ENCODE measurements around the gene PALD1. TPM values are rescaled to one million over a fixed set of nuclear protein-coding genes. Genes with fewer than 3 reads are reported as not detected.
A peak's percentile ranks its signal among the peaks of the same experiment; 100 is the strongest.

Gene PALD1
- total and polyA plus RNA-seq, 2 of the 4 experiments (the other 2 are of a cell fraction), result 0.12 to 0.18 TPM

GRCh38 chr10:70571236-70571635 is 92.7 kb downstream of the PALD1 start:
- no peak overlapping the region for H3K27ac ChIP-seq (ENCODE audit: insufficient read depth, low read length)
- no peak overlapping the region for H2AK5ac ChIP-seq (ENCODE audit: low read depth, low read length)
- no peaks in the 10 kb centered on the region for H3K79me1 ChIP-seq (ENCODE audit: low read depth in 1 of 2, low read length in 2 of 2)
- DNase-seq (no peak), ATAC-seq (ENCODE audit: low read depth) (no peak)
- H2AFZ ChIP-seq (replicated peaks; ENCODE audit: low read length, poor library complexity), result peak overlapping the region; percentile 51
- no peak overlapping the region for H4K5ac ChIP-seq (ENCODE audit: low read depth, low read length)
- H3K4ac ChIP-seq (ENCODE audit: low read depth, low read length), result no peak overlapping the region
- H4K8ac ChIP-seq (ENCODE audit: low read depth in 2 of 2, low read length in 2 of 2), result no peak overlapping the region
- no peak overlapping the region for H2BK15ac ChIP-seq (ENCODE audit: low read depth, low read length)
- in situ Hi-C loops (cut with MboI; ENCODE audit: low sequenced_read_pairs) (no loop called here), intact Hi-C loops (cut with micrococcal nuclease) (no loop called here), dilution Hi-C loops (cut with HindIII; ENCODE audit: low sequenced_read_pairs, unreplicated experiment) (no loop called here)
- no peak overlapping the region for H3K14ac ChIP-seq (replicated peaks; ENCODE audit: low read depth, low read length)
- H2BK5ac ChIP-seq (ENCODE audit: low read depth, low read length, poor library complexity, severe bottlenecking), result no peak overlapping the region
- 60% methylated on average over 1 of the region's 4 CpGs; no CpG with 5 or more reads in 1 of the 2 experiments for WGBS, 2 experiments (ENCODE audit: extremely low coverage in 2 of 2, insufficient read length in 1 of 2)
- H3K9me1 ChIP-seq (ENCODE audit: insufficient read depth, low read length), result no peaks in the 10 kb centered on the region
- H3K4me3 ChIP-seq (ENCODE audit: insufficient read depth, low read depth, low read length), result no peak overlapping the region
- H4K20me1 ChIP-seq (ENCODE audit: insufficient read depth, low read length), result no peaks in the 10 kb centered on the region
- H3K4me1 ChIP-seq (ENCODE audit: control insufficient read depth, insufficient read depth, low read length), result no peaks in the 10 kb centered on the region
- H3K4me2 ChIP-seq (ENCODE audit: low read depth, low read length), result no peak overlapping the region
- TF ChIP-seq, protein P1, sequence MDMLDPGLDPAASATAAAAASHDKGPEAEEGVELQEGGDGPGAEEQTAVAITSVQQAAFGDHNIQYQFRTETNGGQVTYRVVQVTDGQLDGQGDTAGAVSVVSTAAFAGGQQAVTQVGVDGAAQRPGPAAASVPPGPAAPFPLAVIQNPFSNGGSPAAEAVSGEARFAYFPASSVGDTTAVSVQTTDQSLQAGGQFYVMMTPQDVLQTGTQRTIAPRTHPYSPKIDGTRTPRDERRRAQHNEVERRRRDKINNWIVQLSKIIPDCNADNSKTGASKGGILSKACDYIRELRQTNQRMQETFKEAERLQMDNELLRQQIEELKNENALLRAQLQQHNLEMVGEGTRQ (IDR thresholded peaks at IDR 0.05; ENCODE audit: low read depth, low read length), result no peak
- no peak for TF ChIP-seq FOS (IDR thresholded peaks at IDR 0.05; ENCODE audit: low read depth, low read length)
- no peak for TF ChIP-seq RAD21 (IDR thresholded peaks at IDR 0.05; ENCODE audit: low read length)
- no peak for TF ChIP-seq MAFK (IDR thresholded peaks at IDR 0.05; ENCODE audit: low read depth, low read length)
- no peak for TF ChIP-seq RCOR1 (IDR thresholded peaks at IDR 0.05; ENCODE audit: insufficient replicate concordance, low read length)
- no peak for TF ChIP-seq MAZ (IDR thresholded peaks at IDR 0.05; ENCODE audit: borderline replicate concordance, low read depth, low read length)
- H4K91ac ChIP-seq (ENCODE audit: insufficient read depth, low read depth, low read length), result no peak overlapping the region
- no peak overlapping the region for H3K56ac ChIP-seq (ENCODE audit: extremely low read depth, insufficient read depth, low read length)
- H3K9ac ChIP-seq (ENCODE audit: low read depth, low read length), result no peak overlapping the region
- ChIA-PET CTCF (no interaction called here), POLR2A (ENCODE audit: unreplicated experiment) (no interaction called here)
- no peak overlapping the region for H3K18ac ChIP-seq (ENCODE audit: low read depth, low read length)
- H3K36me3 ChIP-seq (ENCODE audit: control insufficient read depth, insufficient read depth, low read length), result no peaks in the 10 kb centered on the region
- BruUV-seq (replicated peaks), result no TSS peak
- H2AK9ac ChIP-seq (replicated peaks; ENCODE audit: low read depth, low read length, poor library complexity), result no peak overlapping the region
- no peak overlapping the region for H2BK20ac ChIP-seq (ENCODE audit: low read depth, low read length)
- H3K9me3 ChIP-seq (ENCODE audit: control insufficient read depth, insufficient read depth, low read length), result no peaks in the 10 kb centered on the region
- no peak overlapping the region for H3K23ac ChIP-seq (ENCODE audit: low read depth, low read length)
- H2BK120ac ChIP-seq (ENCODE audit: low read depth, low read length), result no peak overlapping the region
- peaks cover 20% of the 10 kb centered on the region for H3K27me3 ChIP-seq (ENCODE audit: control insufficient read depth, insufficient read depth, low read length)

Measured in IMR-90 (cell line).